HG03575 (cell line): ENCODE data around the gene CASP8AP2.
"Not testable (repeated sequence)": the region's sequence is repeated elsewhere in the genome, so short reads cannot be mapped to it uniquely, and the experiment has no call there.

Experiments
- ATAC-seq: cut with Tn5 transposase; IDR thresholded peaks from one replicate; pipeline ENCODE4 v1.9.1; 2021; ENCODE audit not compliant: unreplicated experiment, insufficient number of reproducible peaks, low FRiP score; ENCODE audit errors: extremely low read depth

The CASP8AP2 gene

GRCh38 chr6:89829472-89830169 lies at the start of gene CASP8AP2:
CASP8AP2 (plus strand) TSS chr6:89829880.
- ATAC-seq = peak; percentile 98

GRCh38 chr6:89781070-89782034 lies 48.3 kb upstream of the CASP8AP2 start:
- no peak for ATAC-seq

GRCh38 chr6:89782222-89782621 lies 47.5 kb upstream of the CASP8AP2 start:
- ATAC-seq = no peak

GRCh38 chr6:89783293-89783692 lies 46.4 kb upstream of the CASP8AP2 start:
- ATAC-seq = not testable (repeated sequence)

- ATAC-seq = no peak
These were observed 44.8 kb upstream of the CASP8AP2 start for GRCh38 chr6:89784838-89785237.

GRCh38 chr6:89786970-89787369 lies 42.7 kb upstream of the CASP8AP2 start:
- no peak for ATAC-seq

- no peak for ATAC-seq
These were observed 41.9 kb upstream of the CASP8AP2 start for GRCh38 chr6:89787660-89788328.

- no peak for ATAC-seq
These were observed 39.7 kb upstream of the CASP8AP2 start for GRCh38 chr6:89789980-89790379.

- no peak for ATAC-seq
These were observed 39.3 kb upstream of the CASP8AP2 start for GRCh38 chr6:89790403-89790802.

GRCh38 chr6:89792881-89793280 lies 36.8 kb upstream of the CASP8AP2 start:
- ATAC-seq = no peak

GRCh38 chr6:89793586-89793985 lies 36.1 kb upstream of the CASP8AP2 start:
- no peak for ATAC-seq

GRCh38 chr6:89794324-89794723 lies 35.4 kb upstream of the CASP8AP2 start:
- no peak for ATAC-seq

GRCh38 chr6:89797317-89797716 lies 32.4 kb upstream of the CASP8AP2 start:
- ATAC-seq = no peak

- no peak for ATAC-seq
These were observed 30.6 kb upstream of the CASP8AP2 start for GRCh38 chr6:89799096-89799495.

- no peak for ATAC-seq
These were observed 29.9 kb upstream of the CASP8AP2 start for GRCh38 chr6:89799756-89800155.

GRCh38 chr6:89803271-89803670 lies 26.4 kb upstream of the CASP8AP2 start:
- no peak for ATAC-seq

- ATAC-seq = no peak
These were observed 23.8 kb upstream of the CASP8AP2 start for GRCh38 chr6:89805814-89806371.

- no peak for ATAC-seq
These were observed 22.1 kb upstream of the CASP8AP2 start for GRCh38 chr6:89807581-89807980.

GRCh38 chr6:89813422-89813821 lies 16.3 kb upstream of the CASP8AP2 start:
- ATAC-seq = not testable (repeated sequence)
